GM10248 (cell line): Measurements from ENCODE around the gene GMPR.

Experiments used
- CTCF ChIA-PET: fragments of 300-600 bp; sonication (Branson Sonifier 250); formaldehyde crosslinking; extraction: SDS; loops from one replicate; lab custom pipeline; 2021; ENCODE audit warnings: antibody characterized with exemption; lab: Yijun Ruan, JAX
- POLR2A ChIA-PET: fragments of 350-650 bp; sonication (Branson Sonifier 250); formaldehyde crosslinking; extraction: SDS; loops from one replicate; lab custom pipeline; 2020; ENCODE audit warnings: antibody characterized with exemption; lab: Yijun Ruan, JAX
- DNase-seq: peaks from one replicate; pipeline ENCODE4 v3.0.0; 2012; ENCODE audit errors: extremely low spot score
- CTCF ChIP-seq: IDR thresholded peaks from 2 replicates; pipeline ENCODE4 v1.5.1; 2012; ENCODE audit warnings: mild to moderate bottlenecking, low read depth; ENCODE audit errors: extremely low read depth, missing control alignments, control extremely low read depth

GMPR gene

GRCh38 chr6:16236631-16237199 is 1.7 kb upstream of the GMPR start:
- DNase-seq = no peak
- ChIA-PET POLR2A (interaction anchor here (0.6 kb wide), 1 partner anchor 15 kb away, joined by 5 read pairs; no protein-coding TSS in a partner anchor), CTCF (interaction anchor here (1.1 to 2.5 kb wide), 3 partner anchors 31 to 545 kb away, joined by 4 to 8 read pairs (median 4); no protein-coding TSS in a partner anchor)
- no peak for TF ChIP-seq CTCF

- ChIA-PET CTCF (interaction anchor here (1.9 to 2.5 kb wide), 2 partner anchors 49 to 546 kb away, joined by 4 to 8 read pairs; no protein-coding TSS in a partner anchor), POLR2A (no interaction called here)
- no peak for TF ChIP-seq CTCF
- no peak for DNase-seq
Observed at GRCh38 chr6:16237242-16237641, 1.1 kb upstream of the GMPR start.

GRCh38 chr6:16238963-16239797 is 793 bp downstream of the GMPR start:
- POLR2A ChIA-PET = interaction anchor here (0.6 kb wide), 1 partner anchor 649 kb away, joined by 6 read pairs; no protein-coding TSS in a partner anchor
- no peak for TF ChIP-seq CTCF
- CTCF ChIA-PET = interaction anchor here (1.2 to 2.4 kb wide), 4 partner anchors 9 to 48 kb away, joined by 3 to 6 read pairs (median 4); no protein-coding TSS in a partner anchor
- no peak for DNase-seq

GRCh38 chr6:16239798-16240123 is 1.4 kb downstream of the GMPR start:
- TF ChIP-seq CTCF = no peak
- ChIA-PET CTCF (interaction anchor here (1.2 to 2.4 kb wide), 4 partner anchors 8 to 47 kb away, joined by 3 to 6 read pairs (median 4); no protein-coding TSS in a partner anchor), POLR2A (interaction anchor here (0.6 kb wide), 1 partner anchor 649 kb away, joined by 6 read pairs; no protein-coding TSS in a partner anchor)
- no peak for DNase-seq

GRCh38 chr6:16240589-16241320 is 2.4 kb downstream of the GMPR start:
- ChIA-PET POLR2A (no interaction called here), CTCF (interaction anchor here (0.8 to 2.4 kb wide), 3 partner anchors 7 to 35 kb away, joined by 3 to 6 read pairs (median 3); no protein-coding TSS in a partner anchor)
- no peak for TF ChIP-seq CTCF
- no peak for DNase-seq

- ChIA-PET POLR2A (no interaction called here), CTCF (interaction anchor here (2.4 kb wide), 1 partner anchor 36 kb away, joined by 6 read pairs; no protein-coding TSS in a partner anchor)
- DNase-seq = no peak
- no peak for TF ChIP-seq CTCF
Observed at GRCh38 chr6:16241321-16241689, 2.9 kb downstream of the GMPR start.
